Measurements from ENCODE around the gene SUZ12.
"Not testable (repeated sequence)": the region's sequence is repeated elsewhere in the genome, so short reads cannot be mapped to it uniquely, and the experiment has no call there.

DNA sequence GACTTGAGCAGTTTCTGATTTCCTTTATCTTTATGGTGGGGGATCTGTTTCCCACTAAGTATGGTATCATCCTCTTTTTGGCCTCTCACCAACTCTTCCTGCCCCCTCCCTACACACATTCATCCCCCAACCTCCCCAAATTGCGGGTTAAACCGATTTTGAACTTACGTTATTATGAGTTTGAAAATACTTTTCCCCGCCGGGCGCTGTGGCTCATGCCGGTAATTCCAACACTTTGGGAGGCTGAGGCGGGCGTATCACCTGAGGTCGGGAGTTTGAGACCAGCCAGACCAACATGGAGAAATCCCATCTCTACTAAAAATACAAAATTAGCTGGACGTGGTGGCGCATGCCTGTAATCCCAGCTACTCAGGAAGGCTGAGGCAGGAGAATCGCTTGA is 19.1 kb upstream of the SUZ12 start:
- not testable (repeated sequence) for TF ChIP-seq CTCF, POLR2A (IDR thresholded peaks at IDR 0.05)

All from thyroid gland (tissue), 4 donors.